Glutamatergic neuron (in vitro differentiated cells): ENCODE measurements around the gene SULT1A3. TPM values are rescaled to one million over a fixed set of nuclear protein-coding genes. Genes with fewer than 3 reads are reported as not detected.
A peak's percentile ranks its signal among the peaks of the same experiment; 100 is the strongest.
"Not testable (repeated sequence)": the region's sequence is repeated elsewhere in the genome, so short reads cannot be mapped to it uniquely, and the experiment has no call there.

ENCODE experiments used
- DNase-seq: peaks from one replicate; pipeline ENCODE4 v3.0.0; 2022
- H3K27ac Mint-ChIP-seq: one replicate; pipeline ENCODE4 v1.8.0; 2020; ENCODE audit warnings: mild to moderate bottlenecking, mixed read lengths, inconsistent platforms; ENCODE audit not compliant: unreplicated experiment
- H3K27me3 Mint-ChIP-seq: one replicate; pipeline ENCODE4 v1.8.0; 2020; ENCODE audit warnings: mild to moderate bottlenecking, moderate library complexity, mixed read lengths, inconsistent platforms; ENCODE audit not compliant: unreplicated experiment
- H3K36me3 Mint-ChIP-seq: one replicate; pipeline ENCODE4 v1.8.0; 2020; ENCODE audit warnings: mild to moderate bottlenecking, mixed read lengths, inconsistent platforms; ENCODE audit not compliant: unreplicated experiment
- H3K4me1 Mint-ChIP-seq: one replicate; pipeline ENCODE4 v1.8.0; 2020; ENCODE audit warnings: mild to moderate bottlenecking, low read depth, mixed read lengths, inconsistent platforms; ENCODE audit not compliant: unreplicated experiment
- H3K4me3 Mint-ChIP-seq: one replicate; pipeline ENCODE4 v1.8.0; 2020; ENCODE audit warnings: mild to moderate bottlenecking, mixed read lengths, inconsistent platforms; ENCODE audit not compliant: unreplicated experiment
- H3K9me3 Mint-ChIP-seq: one replicate; pipeline ENCODE4 v1.8.0; 2020; ENCODE audit warnings: mild to moderate bottlenecking, moderate library complexity, mixed read lengths, inconsistent platforms; ENCODE audit not compliant: unreplicated experiment
- CTCF ChIP-seq: fragments of 200-600 bp; sonication (generic); IDR thresholded peaks from one replicate; pipeline ENCODE4 v1.5.0; 2021; ENCODE audit not compliant: partially characterized antibody, unreplicated experiment
- total RNA-seq: library from RNA; stranded (reverse); fragmentation: NEBNext Ultra II Directional; extraction: Animal tissue kit (Norgen Biotek cat#: 25700); gene quantifications from one replicate; pipeline ENCODE4 v1.2.1, GENCODE V29; 2021; ENCODE audit not compliant: unreplicated experiment

The SULT1A3 gene
- total RNA-seq, 1 donor from 2014 or later: 15.8 TPM

GRCh38 chr16:30166202-30166902 is 32.7 kb upstream of the SULT1A3 start:
- Mint-ChIP-seq H3K27me3 (peaks cover 5% of the 10 kb centered on the region), H3K4me3 (no peak overlapping the region), H3K36me3 (peaks cover 4% of the 10 kb centered on the region), H3K27ac (peak overlapping the region; percentile 36), H3K4me1 (peaks cover 1% of the 10 kb centered on the region), H3K9me3 (peaks cover 7% of the 10 kb centered on the region)
- TF ChIP-seq CTCF: no peak
- DNase-seq: no peak

GRCh38 chr16:30168746-30169145 is 30.3 kb upstream of the SULT1A3 start:
- H3K27ac Mint-ChIP-seq, H3K4me1 Mint-ChIP-seq, H3K36me3 Mint-ChIP-seq, H3K4me3 Mint-ChIP-seq, DNase-seq, H3K27me3 Mint-ChIP-seq, H3K9me3 Mint-ChIP-seq: not testable (repeated sequence)

- H3K4me1 Mint-ChIP-seq, H3K4me3 Mint-ChIP-seq, H3K9me3 Mint-ChIP-seq, H3K36me3 Mint-ChIP-seq, H3K27me3 Mint-ChIP-seq, DNase-seq, H3K27ac Mint-ChIP-seq: not testable (repeated sequence)
Measured at GRCh38 chr16:30169416-30169815, 29.6 kb upstream of the SULT1A3 start.

GRCh38 chr16:30170145-30170544 is 28.9 kb upstream of the SULT1A3 start:
- not testable (repeated sequence) for H3K4me1 Mint-ChIP-seq, H3K4me3 Mint-ChIP-seq, H3K36me3 Mint-ChIP-seq, DNase-seq, H3K9me3 Mint-ChIP-seq, H3K27me3 Mint-ChIP-seq, H3K27ac Mint-ChIP-seq

GRCh38 chr16:30173054-30173453 is 26.0 kb upstream of the SULT1A3 start:
- H3K27me3 Mint-ChIP-seq: peaks cover 3% of the 10 kb centered on the region
- no peak overlapping the region for H3K27ac Mint-ChIP-seq
- TF ChIP-seq CTCF: no peak
- no peak overlapping the region for H3K4me3 Mint-ChIP-seq
- no peak for DNase-seq
- peaks cover 1% of the 10 kb centered on the region for H3K4me1 Mint-ChIP-seq
- peaks cover 4% of the 10 kb centered on the region for H3K9me3 Mint-ChIP-seq
- H3K36me3 Mint-ChIP-seq: peaks cover 4% of the 10 kb centered on the region

GRCh38 chr16:30176876-30177275 is 22.2 kb upstream of the SULT1A3 start:
- not testable (repeated sequence) for DNase-seq, H3K4me1 Mint-ChIP-seq, H3K36me3 Mint-ChIP-seq, H3K27me3 Mint-ChIP-seq, H3K27ac Mint-ChIP-seq, H3K4me3 Mint-ChIP-seq, H3K9me3 Mint-ChIP-seq

GRCh38 chr16:30179195-30179594 is 19.9 kb upstream of the SULT1A3 start:
- no peak overlapping the region for H3K4me3 Mint-ChIP-seq
- no peak overlapping the region for H3K27ac Mint-ChIP-seq
- no peak for DNase-seq
- no peaks in the 10 kb centered on the region for H3K4me1 Mint-ChIP-seq
- H3K36me3 Mint-ChIP-seq: no peaks in the 10 kb centered on the region
- TF ChIP-seq CTCF: no peak
- peaks cover 2% of the 10 kb centered on the region for H3K27me3 Mint-ChIP-seq
- peaks cover 4% of the 10 kb centered on the region for H3K9me3 Mint-ChIP-seq
